22Rv1 (cell line): Measurements from ENCODE around the gene GULP1.

Experiments
- ZFX ChIP-seq: fragments of 450-650 bp; IDR thresholded peaks from 2 replicates; pipeline ENCODE4 v1.6.1; 2017; ENCODE audit warnings: antibody characterized with exemption, borderline replicate concordance
- TF ChIP-seq, protein P1 (sequence below): fragments of 450-650 bp; IDR thresholded peaks from 2 replicates; pipeline ENCODE4 v1.5.1; 2017; ENCODE audit warnings: mild to moderate bottlenecking

DNA sequence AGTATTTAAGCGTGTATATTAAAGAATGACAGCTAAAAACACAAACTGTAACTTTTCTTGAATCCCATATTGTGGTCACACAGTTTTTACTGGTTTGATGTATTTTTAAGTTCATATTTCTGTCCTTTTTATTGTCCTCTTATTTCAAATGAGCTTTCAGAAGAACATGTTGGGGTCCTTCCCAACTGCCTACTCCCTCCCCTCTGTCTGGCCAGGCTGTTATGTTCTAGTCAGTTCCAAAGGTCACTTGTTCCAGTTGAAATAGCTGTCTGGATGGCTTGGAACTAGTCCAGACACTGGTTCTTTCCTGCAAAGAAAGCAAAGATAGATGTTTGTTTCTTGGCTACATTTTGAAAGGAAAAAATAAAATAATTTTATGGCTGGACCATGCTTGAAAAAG, 306.9 kb downstream of the GULP1 start:
- TF ChIP-seq, protein P1, sequence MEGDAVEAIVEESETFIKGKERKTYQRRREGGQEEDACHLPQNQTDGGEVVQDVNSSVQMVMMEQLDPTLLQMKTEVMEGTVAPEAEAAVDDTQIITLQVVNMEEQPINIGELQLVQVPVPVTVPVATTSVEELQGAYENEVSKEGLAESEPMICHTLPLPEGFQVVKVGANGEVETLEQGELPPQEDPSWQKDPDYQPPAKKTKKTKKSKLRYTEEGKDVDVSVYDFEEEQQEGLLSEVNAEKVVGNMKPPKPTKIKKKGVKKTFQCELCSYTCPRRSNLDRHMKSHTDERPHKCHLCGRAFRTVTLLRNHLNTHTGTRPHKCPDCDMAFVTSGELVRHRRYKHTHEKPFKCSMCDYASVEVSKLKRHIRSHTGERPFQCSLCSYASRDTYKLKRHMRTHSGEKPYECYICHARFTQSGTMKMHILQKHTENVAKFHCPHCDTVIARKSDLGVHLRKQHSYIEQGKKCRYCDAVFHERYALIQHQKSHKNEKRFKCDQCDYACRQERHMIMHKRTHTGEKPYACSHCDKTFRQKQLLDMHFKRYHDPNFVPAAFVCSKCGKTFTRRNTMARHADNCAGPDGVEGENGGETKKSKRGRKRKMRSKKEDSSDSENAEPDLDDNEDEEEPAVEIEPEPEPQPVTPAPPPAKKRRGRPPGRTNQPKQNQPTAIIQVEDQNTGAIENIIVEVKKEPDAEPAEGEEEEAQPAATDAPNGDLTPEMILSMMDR, result no peak
- TF ChIP-seq ZFX, result no peak
